ENCODE results near the gene ENDOD1. TPM values are rescaled to one million over a fixed set of nuclear protein-coding genes. Genes with fewer than 3 reads are reported as not detected.

ENDOD1 gene
- total RNA-seq, 3 donors from 2014 or later (not counting 1 experiment from before 2014, with no cell fraction given): 10.1 to 15.5 (median 14.0) TPM

GRCh38 chr11:95093548-95093947, 3.9 kb downstream of the ENDOD1 start:
- Histone ChIP-seq H3K27ac (ENCODE audit: low read length) (no peak overlapping the region), H3K4me1 (ENCODE audit: control insufficient read depth, insufficient read depth, low read length) (peaks cover 19% of the 10 kb centered on the region), H3K9me3 (ENCODE audit: control insufficient read depth, insufficient read depth, low read length) (no peaks in the 10 kb centered on the region), H3K36me3 (ENCODE audit: control insufficient read depth, insufficient read depth, low read length) (no peaks in the 10 kb centered on the region), H3K4me3 (ENCODE audit: low read length) (no peak overlapping the region), H3K27me3 (ENCODE audit: control insufficient read depth, insufficient read depth, low read length) (no peaks in the 10 kb centered on the region)
- H3K27ac Mint-ChIP-seq: no peak overlapping the region
- H3K36me3 Mint-ChIP-seq: no peaks in the 10 kb centered on the region
- ATAC-seq: no peak
- intact Hi-C loops (cut with micrococcal nuclease): no loop called here
- H3K9me3 Mint-ChIP-seq: no peaks in the 10 kb centered on the region
- 84% methylated on average over 3 of the region's 3 CpGs for WGBS (ENCODE audit: insufficient coverage)
- peak overlapping the region; percentile 14 for H3K4me3 Mint-ChIP-seq
- no peaks in the 10 kb centered on the region for H3K27me3 Mint-ChIP-seq (ENCODE audit: low read depth in 2 of 2)
- no peak for DNase-seq
- TF ChIP-seq CTCF (IDR thresholded peaks at IDR 0.05): no peak
- peaks cover 49 to 50% of the 10 kb centered on the region in 2 donors for H3K4me1 Mint-ChIP-seq

- H3K27me3 Mint-ChIP-seq (ENCODE audit: low read depth in 2 of 2): no peaks in the 10 kb centered on the region
- Histone ChIP-seq H3K9me3 (ENCODE audit: control insufficient read depth, insufficient read depth, low read length) (no peaks in the 10 kb centered on the region), H3K27ac (ENCODE audit: low read length) (no peak overlapping the region), H3K4me3 (ENCODE audit: low read length) (no peak overlapping the region), H3K4me1 (ENCODE audit: control insufficient read depth, insufficient read depth, low read length) (peaks cover 2% of the 10 kb centered on the region), H3K27me3 (ENCODE audit: control insufficient read depth, insufficient read depth, low read length) (no peaks in the 10 kb centered on the region), H3K36me3 (ENCODE audit: control insufficient read depth, insufficient read depth, low read length) (no peaks in the 10 kb centered on the region)
- H3K27ac Mint-ChIP-seq: no peak overlapping the region
- DNase-seq: no peak
- H3K4me3 Mint-ChIP-seq: no peak overlapping the region
- peaks cover 41 to 47% of the 10 kb centered on the region in 2 donors for H3K4me1 Mint-ChIP-seq
- WGBS (ENCODE audit: insufficient coverage): 10% methylated on average over 2 of the region's 4 CpGs
- no peaks in the 10 kb centered on the region for H3K36me3 Mint-ChIP-seq
- TF ChIP-seq CTCF (IDR thresholded peaks at IDR 0.05): no peak
- no peaks in the 10 kb centered on the region for H3K9me3 Mint-ChIP-seq
- intact Hi-C loops (cut with micrococcal nuclease): no loop called here
- no peak for ATAC-seq
These were observed 6.4 kb downstream of the ENDOD1 start for GRCh38 chr11:95095858-95096587.

- Histone ChIP-seq H3K27ac (ENCODE audit: low read length) (no peak overlapping the region), H3K9me3 (ENCODE audit: control insufficient read depth, insufficient read depth, low read length) (no peaks in the 10 kb centered on the region), H3K36me3 (ENCODE audit: control insufficient read depth, insufficient read depth, low read length) (no peaks in the 10 kb centered on the region), H3K4me3 (ENCODE audit: low read length) (no peak overlapping the region), H3K4me1 (ENCODE audit: control insufficient read depth, insufficient read depth, low read length) (no peaks in the 10 kb centered on the region), H3K27me3 (ENCODE audit: control insufficient read depth, insufficient read depth, low read length) (no peaks in the 10 kb centered on the region)
- no peak for DNase-seq
- intact Hi-C loops (cut with micrococcal nuclease): no loop called here
- no peaks in the 10 kb centered on the region for H3K9me3 Mint-ChIP-seq
- WGBS (ENCODE audit: insufficient coverage): 77% methylated on average over 3 of the region's 3 CpGs
- H3K27ac Mint-ChIP-seq: no peak overlapping the region
- peaks cover 30 to 36% of the 10 kb centered on the region in 2 donors for H3K4me1 Mint-ChIP-seq
- no peak for TF ChIP-seq CTCF (IDR thresholded peaks at IDR 0.05)
- H3K27me3 Mint-ChIP-seq (ENCODE audit: low read depth in 2 of 2): no peaks in the 10 kb centered on the region
- H3K4me3 Mint-ChIP-seq: no peak overlapping the region
- no peaks in the 10 kb centered on the region for H3K36me3 Mint-ChIP-seq
- ATAC-seq: no peak
These were observed 7.6 kb downstream of the ENDOD1 start for GRCh38 chr11:95097209-95097608.

- no peaks in the 10 kb centered on the region for H3K36me3 Mint-ChIP-seq
- WGBS (ENCODE audit: insufficient coverage): 89% methylated on average over 3 of the region's 3 CpGs
- intact Hi-C loops (cut with micrococcal nuclease): no loop called here
- no peaks in the 10 kb centered on the region for H3K27me3 ChIP-seq (ENCODE audit: control insufficient read depth, insufficient read depth, low read length)
- no peaks in the 10 kb centered on the region for H3K27me3 Mint-ChIP-seq (ENCODE audit: low read depth in 2 of 2)
- no peak for ATAC-seq
- no peaks in the 10 kb centered on the region for H3K9me3 Mint-ChIP-seq
- no peak overlapping the region for H3K4me3 ChIP-seq (ENCODE audit: low read length)
- H3K27ac ChIP-seq (ENCODE audit: low read length): no peak overlapping the region
- H3K9me3 ChIP-seq (ENCODE audit: control insufficient read depth, insufficient read depth, low read length): no peaks in the 10 kb centered on the region
- no peaks in the 10 kb centered on the region for H3K4me1 ChIP-seq (ENCODE audit: control insufficient read depth, insufficient read depth, low read length)
- no peak overlapping the region for H3K4me3 Mint-ChIP-seq
- H3K36me3 ChIP-seq (ENCODE audit: control insufficient read depth, insufficient read depth, low read length): no peaks in the 10 kb centered on the region
- no peak overlapping the region for H3K27ac Mint-ChIP-seq
- no peak for TF ChIP-seq CTCF (IDR thresholded peaks at IDR 0.05)
- H3K4me1 Mint-ChIP-seq: peaks cover 24 to 26% of the 10 kb centered on the region in 2 donors
- DNase-seq: no peak
These were observed 9.2 kb downstream of the ENDOD1 start for GRCh38 chr11:95098826-95099225.
